ENCODE results near the gene ARFRP1. TPM values are rescaled to one million over a fixed set of nuclear protein-coding genes. Genes with fewer than 3 reads are reported as not detected.
A peak's percentile ranks its signal among the peaks of the same experiment; 100 is the strongest.
"Not testable (repeated sequence)": the region's sequence is repeated elsewhere in the genome, so short reads cannot be mapped to it uniquely, and the experiment has no call there.

ARFRP1 gene
- total RNA-seq, 1 experiment from 2014 or later = 46.2 TPM

DNA sequence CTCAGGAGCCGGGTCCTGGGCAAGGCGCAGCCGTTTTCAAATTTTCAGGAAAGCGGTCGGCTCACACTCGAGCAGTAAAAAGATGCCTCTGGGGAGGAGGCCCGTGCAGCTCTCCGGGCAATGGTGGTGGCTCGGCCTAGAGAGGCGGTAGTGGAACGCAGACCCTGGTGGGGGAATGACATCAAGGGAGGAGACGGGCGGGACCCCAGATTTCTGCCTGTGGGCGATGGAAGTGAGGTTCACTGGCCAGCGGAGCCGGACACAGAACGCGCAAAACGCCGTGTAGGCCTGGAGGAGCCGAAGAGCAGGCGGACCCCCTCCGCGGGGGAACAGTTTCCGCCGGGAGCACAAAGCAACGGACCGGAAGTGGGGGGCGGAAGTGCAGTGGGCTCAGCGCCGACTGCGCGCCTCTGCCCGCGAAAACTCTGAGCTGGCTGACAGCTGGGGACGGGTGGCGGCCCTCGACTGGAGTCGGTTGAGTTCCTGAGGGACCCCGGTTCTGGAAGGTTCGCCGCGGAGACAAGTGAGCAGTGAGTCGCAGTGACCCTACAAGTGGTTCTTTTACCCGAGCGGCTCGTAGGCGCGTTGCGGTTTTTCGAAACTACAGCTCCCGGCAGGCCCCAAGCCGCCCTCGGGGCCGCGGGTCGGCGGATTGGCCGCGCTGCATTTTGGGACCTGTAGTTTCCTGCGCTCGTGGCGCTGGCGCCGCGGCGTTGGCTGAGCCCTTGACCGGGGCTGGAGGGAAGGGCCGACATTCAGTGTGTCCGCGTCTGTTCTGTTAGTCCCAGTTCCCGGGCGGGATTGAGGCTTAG lies 49.6 kb downstream of the ARFRP1 start, which contains the start of gene RTEL1:
Gene RTEL1 (plus strand): TSS at position 376 of the 812 bp plus-strand sequence. CDS start 1,091 bp downstream, outside the sequence.
- DNase-seq (ENCODE audit: low read depth) = peak; percentile 87

DNA sequence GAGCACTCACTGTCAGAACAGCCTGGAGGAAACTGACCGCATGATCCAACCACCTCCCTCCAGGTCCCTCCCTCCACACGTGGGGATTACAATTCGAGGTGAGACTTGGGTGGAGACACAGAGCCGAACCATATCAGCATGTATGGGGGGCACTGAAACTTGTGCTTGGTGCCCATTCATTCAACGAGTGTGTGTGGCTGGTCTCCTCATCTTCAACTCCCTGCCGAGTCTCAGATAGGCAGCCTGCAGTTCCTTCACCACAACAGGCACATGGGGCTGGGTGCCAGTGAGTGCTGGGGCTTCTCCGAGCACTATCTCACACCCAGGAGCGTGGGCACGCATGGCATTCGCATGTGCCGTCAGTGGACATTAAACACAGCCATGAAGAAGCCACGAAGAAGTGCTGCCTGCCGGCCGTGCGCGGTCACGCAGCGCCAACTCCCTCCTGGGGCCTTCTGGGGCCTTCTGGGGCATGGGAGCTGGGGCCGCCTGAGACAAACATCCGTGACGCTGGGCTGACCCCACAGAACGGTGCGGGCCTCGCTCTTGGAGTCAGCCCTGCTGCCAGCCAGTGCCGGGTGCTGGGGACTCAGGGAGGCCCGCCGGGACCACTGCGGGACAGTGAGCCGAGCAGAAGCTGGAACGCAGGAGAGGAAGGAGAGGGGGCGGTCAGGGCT lies 50.4 kb downstream of the ARFRP1 start:
- DNase-seq (ENCODE audit: low read depth) = no peak

DNA sequence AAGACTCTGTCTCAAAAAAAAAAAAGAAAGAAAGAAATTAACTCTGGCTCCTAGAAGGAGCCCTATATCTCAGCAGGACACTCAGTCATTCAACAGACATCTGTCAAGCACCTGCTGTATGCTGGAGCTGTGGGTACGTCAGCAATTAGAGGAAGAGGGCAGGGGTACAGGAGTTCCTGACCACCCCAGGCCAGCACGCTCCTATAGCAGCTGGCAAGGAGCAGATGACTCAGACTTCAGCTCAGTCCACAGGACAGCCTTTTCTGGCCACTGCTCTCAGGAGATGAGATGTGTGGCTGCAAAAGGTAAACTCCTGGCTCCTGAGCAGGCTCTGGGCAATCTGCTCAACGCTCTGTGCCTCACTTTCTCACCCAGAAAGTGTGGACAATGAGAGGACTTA lies 51.3 kb downstream of the ARFRP1 start:
- no peak for DNase-seq (ENCODE audit: low read depth)

DNA sequence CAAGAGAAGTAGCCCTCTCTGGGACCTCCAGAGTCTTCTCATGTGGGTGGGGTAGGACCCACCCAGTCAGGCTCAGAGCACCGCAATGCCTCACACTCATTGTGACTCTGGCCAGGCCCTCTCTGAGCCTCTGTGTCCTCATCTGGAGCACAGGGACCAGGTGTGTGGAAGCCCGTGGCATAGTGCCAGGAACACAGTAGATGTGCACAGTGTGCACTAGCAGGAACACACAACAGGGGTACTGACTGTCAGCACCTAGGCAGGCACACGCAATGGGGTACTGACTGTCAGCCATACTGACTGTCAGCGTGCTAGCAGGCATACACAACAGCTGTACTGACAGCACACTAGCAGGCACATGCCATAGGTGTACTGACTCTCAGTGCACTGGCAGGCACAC lies 52.5 kb downstream of the ARFRP1 start:
- no peak for DNase-seq (ENCODE audit: low read depth)

DNA sequence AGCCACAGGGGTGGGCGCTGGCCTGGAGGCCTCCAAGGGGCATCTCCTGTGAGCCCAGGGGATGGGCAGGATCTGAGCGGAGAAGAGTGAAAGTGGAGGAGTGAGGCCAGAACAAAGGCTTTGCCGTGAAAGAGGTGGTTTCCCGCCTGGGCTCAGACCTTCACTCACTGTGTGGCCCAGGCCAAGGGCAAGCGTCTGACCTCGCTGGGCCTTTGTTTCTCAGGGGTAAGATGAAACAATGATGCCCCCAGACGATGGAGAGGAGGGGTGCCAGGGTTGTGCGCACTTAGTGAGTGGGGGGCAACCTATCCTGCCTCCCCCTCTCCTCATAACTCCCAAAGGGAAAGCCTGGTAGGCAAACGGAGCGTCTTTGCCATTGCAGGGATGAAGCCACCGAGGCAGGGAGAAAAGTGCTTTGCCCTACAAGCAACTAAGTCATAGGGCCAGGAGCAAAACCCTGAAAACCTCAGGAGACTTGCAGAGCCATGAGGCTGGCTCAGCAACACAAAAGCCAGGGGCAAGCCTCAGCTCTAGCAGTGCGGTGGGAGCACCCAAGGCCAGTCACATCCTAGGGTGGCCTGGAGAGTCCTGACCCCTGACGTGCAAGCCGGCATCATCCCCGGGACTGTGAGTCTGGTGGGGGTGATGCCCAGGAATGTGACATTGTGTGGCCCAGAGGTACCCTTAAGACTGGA lies 53.7 kb downstream of the ARFRP1 start:
- DNase-seq (ENCODE audit: low read depth) = no peak

DNA sequence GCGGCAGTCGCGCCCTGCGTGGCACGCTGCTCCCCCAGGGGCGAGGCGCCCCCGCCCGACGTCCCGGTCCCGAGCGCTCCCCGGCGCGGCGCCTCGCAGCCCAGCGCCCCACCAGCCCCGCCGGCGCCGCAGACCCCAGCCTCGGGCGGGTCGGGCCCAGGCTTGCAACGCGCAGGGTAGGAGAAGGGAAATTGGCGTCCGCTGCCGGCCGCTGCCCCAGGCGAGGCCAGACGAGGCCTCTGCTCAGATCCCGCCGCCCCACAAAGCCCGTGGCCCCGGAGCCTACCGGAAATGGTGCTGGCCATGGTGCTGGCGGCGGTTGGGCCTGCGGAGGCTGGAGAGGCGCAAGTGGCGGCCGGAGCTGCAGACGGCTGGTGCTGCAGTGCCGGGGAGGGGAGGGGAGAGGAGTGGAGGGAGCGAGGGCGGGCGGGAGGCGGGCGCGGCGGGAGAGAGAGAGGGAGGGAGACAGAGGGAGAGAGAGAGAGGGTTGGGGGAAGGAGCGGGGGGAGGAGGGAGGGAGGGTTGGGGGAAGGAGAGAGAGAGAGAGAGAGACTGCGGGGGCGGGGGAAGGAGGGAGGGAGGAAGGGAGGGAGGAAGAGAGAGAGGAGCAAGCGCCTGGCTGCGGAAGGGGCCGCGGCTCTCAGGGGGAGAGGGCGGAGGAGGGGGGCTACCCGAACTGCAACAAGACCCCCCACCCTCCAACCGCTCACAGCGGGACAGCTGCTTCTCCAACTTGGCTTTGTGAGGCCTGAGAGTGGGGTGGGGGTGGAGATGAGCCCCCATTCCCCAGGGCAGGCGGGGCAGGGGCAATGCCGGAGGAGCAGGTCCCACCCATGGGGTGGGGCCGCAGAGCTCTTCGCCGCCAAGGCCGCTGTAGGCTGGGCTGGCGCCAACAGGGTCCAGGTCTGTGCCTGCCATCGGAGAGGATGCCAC lies 54.5 kb downstream of the ARFRP1 start, which contains the start of gene STMN3:
Gene STMN3 (minus strand): TSS at position 384 of the 933 bp plus-strand sequence. CDS start 79 bp downstream, at position 305.
- DNase-seq (ENCODE audit: low read depth) = peak; percentile 67

DNA sequence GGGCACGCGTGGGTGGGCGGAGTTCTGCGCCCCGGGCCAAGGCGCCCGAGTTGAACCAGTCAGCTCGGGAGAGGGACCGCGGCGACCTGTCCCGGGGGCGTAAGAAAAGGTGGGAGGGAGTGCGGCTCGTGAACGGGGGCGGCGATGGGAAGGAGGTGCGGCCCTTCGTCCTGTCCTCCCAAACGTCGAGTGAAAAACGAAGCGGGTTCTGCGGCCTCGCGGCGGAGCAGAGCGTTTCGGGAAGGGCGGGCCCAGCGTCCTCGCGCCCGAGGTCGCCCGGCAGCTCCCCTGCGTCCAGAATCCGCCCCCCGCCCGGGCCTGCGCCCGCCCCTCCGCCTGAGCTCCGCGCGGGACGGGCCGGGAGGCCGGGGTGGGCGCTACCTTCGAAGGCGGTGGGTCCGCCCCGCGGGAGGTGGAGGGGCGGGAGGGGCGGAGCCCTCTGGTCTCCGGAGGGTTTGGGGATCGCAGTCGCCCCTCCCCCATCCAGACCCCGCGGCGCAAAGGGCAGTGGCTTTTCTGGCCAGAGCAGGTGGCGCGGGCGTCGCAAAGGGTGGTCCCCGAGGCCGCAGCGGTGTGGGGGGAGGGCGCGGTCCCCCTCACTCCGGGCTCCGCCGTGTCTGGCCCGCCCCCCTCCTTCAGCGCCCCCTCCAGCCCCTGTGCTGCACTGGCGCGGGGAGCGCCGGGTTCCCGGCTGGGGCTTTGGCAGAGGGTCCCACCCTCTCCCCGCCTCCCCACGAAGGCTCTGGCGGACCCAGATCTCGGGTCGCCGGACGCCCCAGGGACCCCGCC lies 55.4 kb downstream of the ARFRP1 start:
- DNase-seq (ENCODE audit: low read depth) = no peak

DNA sequence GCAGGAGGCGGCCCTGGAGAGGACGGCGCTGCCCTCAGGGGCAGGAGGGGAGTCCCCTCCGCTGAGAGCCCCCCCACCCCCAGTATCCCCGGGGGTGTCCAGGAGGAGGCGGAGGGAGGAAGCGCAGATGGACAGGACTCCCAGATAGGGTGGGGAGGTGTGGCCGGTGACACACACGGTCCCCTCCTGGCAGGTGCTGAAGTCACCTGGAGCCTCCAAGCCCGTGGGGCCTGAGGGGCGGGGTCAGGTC lies 55.9 kb downstream of the ARFRP1 start:
- no peak for DNase-seq (ENCODE audit: low read depth)

DNA sequence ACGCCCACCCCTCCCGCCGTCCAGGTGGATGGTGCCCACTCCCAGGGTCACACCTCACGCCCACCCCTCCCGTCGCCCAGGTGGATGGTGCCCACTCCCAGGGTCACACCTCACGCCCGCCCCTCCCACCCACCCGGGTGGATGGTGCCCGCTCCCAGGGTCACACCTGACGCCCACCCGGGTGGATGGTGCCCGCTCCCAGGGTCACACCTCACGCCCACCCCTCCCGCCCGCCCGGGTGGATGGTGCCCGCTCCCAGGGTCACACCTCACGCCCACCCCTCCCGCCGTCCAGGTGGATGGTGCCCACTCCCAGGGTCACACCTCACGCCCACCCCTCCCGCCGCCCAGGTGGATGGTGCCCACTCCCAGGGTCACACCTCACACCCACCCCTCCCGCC lies 57.3 kb downstream of the ARFRP1 start:
- not testable (repeated sequence) for DNase-seq (ENCODE audit: low read depth)

DNA sequence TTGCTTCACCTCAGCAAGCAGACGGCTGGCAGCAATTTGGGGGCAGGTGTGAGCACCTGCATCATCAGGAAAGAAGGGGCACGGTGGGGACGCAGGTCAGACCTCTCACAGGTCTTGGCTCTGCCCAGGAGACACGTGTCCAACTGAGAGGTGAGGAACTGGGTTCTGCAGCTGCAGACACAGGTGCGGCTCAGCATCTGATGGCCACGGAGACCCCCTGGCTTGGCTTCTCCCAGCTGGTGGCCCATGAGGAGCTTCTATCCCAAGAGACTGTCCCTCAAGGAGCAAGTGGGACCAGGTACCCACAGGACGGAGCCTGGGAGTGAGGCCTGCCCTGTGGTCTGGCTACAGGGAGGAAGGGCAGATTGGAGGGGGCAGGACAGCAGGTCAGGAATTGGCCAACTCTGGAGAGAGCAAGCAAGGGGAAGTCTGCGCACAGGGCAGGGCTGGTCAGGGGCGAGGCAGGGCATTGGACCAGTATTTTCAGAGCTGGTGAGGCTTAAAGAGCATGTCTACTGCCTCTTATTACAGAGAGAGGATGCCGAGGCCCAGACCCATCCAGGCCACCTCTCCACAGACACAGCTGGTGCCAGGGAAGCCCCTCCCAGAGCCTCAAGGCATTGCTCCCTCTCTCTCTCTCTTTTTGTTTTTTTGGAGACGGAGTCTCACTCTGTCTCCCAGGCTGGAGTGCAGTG lies 58.7 kb downstream of the ARFRP1 start:
- DNase-seq (ENCODE audit: low read depth) = no peak

Small RNA genes within 50 kb of the gene (small RNA-seq; reads per million reads assigned to genes)
- not detected for gene LIME1
- gene TNFRSF6B = not detected

Other genes with a start within 250 kb of the ARFRP1 start
- under 0.01 and 0.23 TPM in 2 replicates for gene KCNQ2, start 235.3 kb downstream of the ARFRP1 start, total RNA-seq (2014; rRNA removed; shearing (Covaris generic))
- gene EEF1A2, start 208.9 kb downstream of the ARFRP1 start, total RNA-seq (2014; rRNA removed; shearing (Covaris generic)) = 203 and 276 TPM in 2 replicates
- 35.3 and 143 TPM in 2 replicates for gene PPDPF, start 187.2 kb downstream of the ARFRP1 start, total RNA-seq (2014; rRNA removed; shearing (Covaris generic))
- not detected in 2 replicates for gene PTK6, start 170.6 kb downstream of the ARFRP1 start, total RNA-seq (2014; rRNA removed; shearing (Covaris generic))
- gene SRMS, start 160.2 kb downstream of the ARFRP1 start, total RNA-seq (2014; rRNA removed; shearing (Covaris generic)) = not detected in 2 replicates
- gene FNDC11, start 153.8 kb downstream of the ARFRP1 start, total RNA-seq (2014; rRNA removed; shearing (Covaris generic)) = not detected in 2 replicates
- 10.8 and 11.7 TPM in 2 replicates for gene HELZ2, start 133.7 kb downstream of the ARFRP1 start, total RNA-seq (2014; rRNA removed; shearing (Covaris generic))
- gene GMEB2, start 80.9 kb downstream of the ARFRP1 start, total RNA-seq (2014; rRNA removed; shearing (Covaris generic)) = 18.3 and 22.0 TPM in 2 replicates
- gene STMN3, start 54.6 kb downstream of the ARFRP1 start, total RNA-seq (2014; rRNA removed; shearing (Covaris generic)) = 30.9 and 33.2 TPM in 2 replicates
- gene RTEL1, start 49.7 kb downstream of the ARFRP1 start, total RNA-seq (2014; rRNA removed; shearing (Covaris generic)) = 13.1 and 19.3 TPM in 2 replicates
- gene TNFRSF6B, start 11.3 kb downstream of the ARFRP1 start, total RNA-seq (2014; rRNA removed; shearing (Covaris generic)) = 5.9 and 7.2 TPM in 2 replicates
- gene ZGPAT, start 63 bp upstream of the ARFRP1 start, total RNA-seq (2014; rRNA removed; shearing (Covaris generic)) = 29.1 and 29.6 TPM in 2 replicates
- 5.8 and 10.3 TPM in 2 replicates for gene LIME1, start 28.7 kb upstream of the ARFRP1 start, total RNA-seq (2014; rRNA removed; shearing (Covaris generic))
- gene SLC2A4RG, start 31.8 kb upstream of the ARFRP1 start, total RNA-seq (2014; rRNA removed; shearing (Covaris generic)) = 39.8 and 49.2 TPM in 2 replicates
- gene ZBTB46, start 123.3 kb upstream of the ARFRP1 start, total RNA-seq (2014; rRNA removed; shearing (Covaris generic)) = 0.19 and 0.20 TPM in 2 replicates
- not detected in 2 replicates for gene ABHD16B, start 153.5 kb upstream of the ARFRP1 start, total RNA-seq (2014; rRNA removed; shearing (Covaris generic))
- gene TPD52L2, start 157.3 kb upstream of the ARFRP1 start, total RNA-seq (2014; rRNA removed; shearing (Covaris generic)) = 119 and 120 TPM in 2 replicates
- gene DNAJC5, start 187.2 kb upstream of the ARFRP1 start, total RNA-seq (2014; rRNA removed; shearing (Covaris generic)) = 51.4 and 60.0 TPM in 2 replicates
- 17.1 and 26.0 TPM in 2 replicates for gene UCKL1, start 248.4 kb upstream of the ARFRP1 start, total RNA-seq (2014; rRNA removed; shearing (Covaris generic))